HL-60 (cell line): Measurements from ENCODE around the gene SF3B4.

Source experiments
- GABPA ChIP-seq: IDR thresholded peaks from 2 replicates; pipeline ENCODE4 v1.6.1; 2012; ENCODE audit warnings: low read depth
- POLR2AphosphoS5 ChIP-seq: IDR thresholded peaks from 2 replicates; pipeline ENCODE4 v1.6.1; 2012; ENCODE audit warnings: low read depth
- SPI1 ChIP-seq: IDR thresholded peaks from 2 replicates; pipeline ENCODE4 v1.6.1; 2012; ENCODE audit warnings: low read depth, mild to moderate bottlenecking, borderline replicate concordance
- TF ChIP-seq, protein P1 (sequence below): IDR thresholded peaks from one replicate; pipeline ENCODE4 v1.5.1; 2011; ENCODE audit warnings: low read length, control low read depth, inconsistent platforms; ENCODE audit not compliant: insufficient read depth
- TF ChIP-seq, protein P2 (sequence below): IDR thresholded peaks from 2 replicates; pipeline ENCODE4 v1.6.1; 2012; ENCODE audit warnings: low read depth; ENCODE audit not compliant: insufficient replicate concordance

DNA sequence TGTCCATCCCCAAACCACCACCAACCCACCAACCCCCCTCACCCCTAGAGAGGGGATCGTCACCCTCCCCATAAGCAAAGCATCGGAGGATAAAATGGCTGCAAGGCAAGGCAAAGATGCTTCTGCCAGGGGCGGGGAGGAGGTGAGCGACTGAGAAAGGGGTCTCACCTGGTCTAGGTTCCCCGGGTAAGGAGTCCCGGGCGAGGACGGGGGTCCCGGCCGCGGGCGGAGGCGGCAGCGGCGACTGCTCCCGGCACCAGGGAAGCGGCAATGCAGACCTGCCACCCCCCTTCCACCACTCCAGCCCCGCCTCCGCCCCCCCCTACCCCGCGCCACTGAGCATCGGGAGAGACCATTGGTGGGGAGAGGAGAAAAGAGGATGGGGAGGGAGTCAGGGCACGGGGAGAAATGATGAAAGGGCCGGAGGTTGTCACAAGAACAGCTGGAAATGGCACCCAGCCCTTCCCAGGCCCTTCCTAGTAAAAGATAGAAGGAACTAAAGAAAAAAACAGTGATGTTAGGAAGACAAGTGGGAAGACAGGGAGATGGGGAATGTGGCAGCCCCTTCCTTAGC, 9.9 kb downstream of the SF3B4 start, which contains the start of gene SV2A:
- TF ChIP-seq GABPA, result no peak
- TF ChIP-seq, protein P1, sequence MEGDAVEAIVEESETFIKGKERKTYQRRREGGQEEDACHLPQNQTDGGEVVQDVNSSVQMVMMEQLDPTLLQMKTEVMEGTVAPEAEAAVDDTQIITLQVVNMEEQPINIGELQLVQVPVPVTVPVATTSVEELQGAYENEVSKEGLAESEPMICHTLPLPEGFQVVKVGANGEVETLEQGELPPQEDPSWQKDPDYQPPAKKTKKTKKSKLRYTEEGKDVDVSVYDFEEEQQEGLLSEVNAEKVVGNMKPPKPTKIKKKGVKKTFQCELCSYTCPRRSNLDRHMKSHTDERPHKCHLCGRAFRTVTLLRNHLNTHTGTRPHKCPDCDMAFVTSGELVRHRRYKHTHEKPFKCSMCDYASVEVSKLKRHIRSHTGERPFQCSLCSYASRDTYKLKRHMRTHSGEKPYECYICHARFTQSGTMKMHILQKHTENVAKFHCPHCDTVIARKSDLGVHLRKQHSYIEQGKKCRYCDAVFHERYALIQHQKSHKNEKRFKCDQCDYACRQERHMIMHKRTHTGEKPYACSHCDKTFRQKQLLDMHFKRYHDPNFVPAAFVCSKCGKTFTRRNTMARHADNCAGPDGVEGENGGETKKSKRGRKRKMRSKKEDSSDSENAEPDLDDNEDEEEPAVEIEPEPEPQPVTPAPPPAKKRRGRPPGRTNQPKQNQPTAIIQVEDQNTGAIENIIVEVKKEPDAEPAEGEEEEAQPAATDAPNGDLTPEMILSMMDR, result no peak
- TF ChIP-seq POLR2AphosphoS5, result no peak
- no peak for TF ChIP-seq SPI1
- TF ChIP-seq, protein P2, sequence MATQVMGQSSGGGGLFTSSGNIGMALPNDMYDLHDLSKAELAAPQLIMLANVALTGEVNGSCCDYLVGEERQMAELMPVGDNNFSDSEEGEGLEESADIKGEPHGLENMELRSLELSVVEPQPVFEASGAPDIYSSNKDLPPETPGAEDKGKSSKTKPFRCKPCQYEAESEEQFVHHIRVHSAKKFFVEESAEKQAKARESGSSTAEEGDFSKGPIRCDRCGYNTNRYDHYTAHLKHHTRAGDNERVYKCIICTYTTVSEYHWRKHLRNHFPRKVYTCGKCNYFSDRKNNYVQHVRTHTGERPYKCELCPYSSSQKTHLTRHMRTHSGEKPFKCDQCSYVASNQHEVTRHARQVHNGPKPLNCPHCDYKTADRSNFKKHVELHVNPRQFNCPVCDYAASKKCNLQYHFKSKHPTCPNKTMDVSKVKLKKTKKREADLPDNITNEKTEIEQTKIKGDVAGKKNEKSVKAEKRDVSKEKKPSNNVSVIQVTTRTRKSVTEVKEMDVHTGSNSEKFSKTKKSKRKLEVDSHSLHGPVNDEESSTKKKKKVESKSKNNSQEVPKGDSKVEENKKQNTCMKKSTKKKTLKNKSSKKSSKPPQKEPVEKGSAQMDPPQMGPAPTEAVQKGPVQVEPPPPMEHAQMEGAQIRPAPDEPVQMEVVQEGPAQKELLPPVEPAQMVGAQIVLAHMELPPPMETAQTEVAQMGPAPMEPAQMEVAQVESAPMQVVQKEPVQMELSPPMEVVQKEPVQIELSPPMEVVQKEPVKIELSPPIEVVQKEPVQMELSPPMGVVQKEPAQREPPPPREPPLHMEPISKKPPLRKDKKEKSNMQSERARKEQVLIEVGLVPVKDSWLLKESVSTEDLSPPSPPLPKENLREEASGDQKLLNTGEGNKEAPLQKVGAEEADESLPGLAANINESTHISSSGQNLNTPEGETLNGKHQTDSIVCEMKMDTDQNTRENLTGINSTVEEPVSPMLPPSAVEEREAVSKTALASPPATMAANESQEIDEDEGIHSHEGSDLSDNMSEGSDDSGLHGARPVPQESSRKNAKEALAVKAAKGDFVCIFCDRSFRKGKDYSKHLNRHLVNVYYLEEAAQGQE, result no peak
